Tibial nerve (tissue), 3 donors: ENCODE results near the gene PIK3CB.

Experiments
- POLR2A ChIP-seq, 2 donors: fragments of 450-650 bp; IDR thresholded peaks; one replicate each; pipeline ENCODE4 v1.6.1; 2017; ENCODE audit warnings: antibody characterized with exemption in 2 of 2, mild to moderate bottlenecking in 2 of 2, moderate library complexity in 2 of 2
- TF ChIP-seq, protein P1 (sequence below), 5 experiments: fragments of 200-600 bp in 3 of 5; fragments of 450-650 bp in 2 of 5; sonication (generic) in 3 of 5; IDR thresholded peaks; one replicate each; pipeline ENCODE4 v1.5.1; 2016 to 2019; ENCODE audit warnings: antibody characterized with exemption in 5 of 5, mild to moderate bottlenecking in 3 of 5, moderate library complexity in 2 of 5

- TF ChIP-seq, protein P1, sequence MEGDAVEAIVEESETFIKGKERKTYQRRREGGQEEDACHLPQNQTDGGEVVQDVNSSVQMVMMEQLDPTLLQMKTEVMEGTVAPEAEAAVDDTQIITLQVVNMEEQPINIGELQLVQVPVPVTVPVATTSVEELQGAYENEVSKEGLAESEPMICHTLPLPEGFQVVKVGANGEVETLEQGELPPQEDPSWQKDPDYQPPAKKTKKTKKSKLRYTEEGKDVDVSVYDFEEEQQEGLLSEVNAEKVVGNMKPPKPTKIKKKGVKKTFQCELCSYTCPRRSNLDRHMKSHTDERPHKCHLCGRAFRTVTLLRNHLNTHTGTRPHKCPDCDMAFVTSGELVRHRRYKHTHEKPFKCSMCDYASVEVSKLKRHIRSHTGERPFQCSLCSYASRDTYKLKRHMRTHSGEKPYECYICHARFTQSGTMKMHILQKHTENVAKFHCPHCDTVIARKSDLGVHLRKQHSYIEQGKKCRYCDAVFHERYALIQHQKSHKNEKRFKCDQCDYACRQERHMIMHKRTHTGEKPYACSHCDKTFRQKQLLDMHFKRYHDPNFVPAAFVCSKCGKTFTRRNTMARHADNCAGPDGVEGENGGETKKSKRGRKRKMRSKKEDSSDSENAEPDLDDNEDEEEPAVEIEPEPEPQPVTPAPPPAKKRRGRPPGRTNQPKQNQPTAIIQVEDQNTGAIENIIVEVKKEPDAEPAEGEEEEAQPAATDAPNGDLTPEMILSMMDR (IDR thresholded peaks at IDR 0.05) = no peak
- no peak for TF ChIP-seq POLR2A (IDR thresholded peaks at IDR 0.05)
Observed at GRCh38 chr3:138854204-138854603, 19.5 kb upstream of the PIK3CB start.
